T-cell (primary cell): ENCODE results near the gene CHST2. TPM values are rescaled to one million over a fixed set of nuclear protein-coding genes. Genes with fewer than 3 reads are reported as not detected.
A peak's percentile ranks its signal among the peaks of the same experiment; 100 is the strongest.

Experiments used
- ATAC-seq, 4 experiments: fragments of 200-7000 bp in 3 of 4; fragments of 150-1000 bp in 1 of 4; cut with Tn5 transposase; replicated peaks in 1 of 4; 1 replicate in 3 of 4; 2 replicates in 1 of 4; pipeline ENCODE4 v1.10.0; 2021; ENCODE audit warnings: moderate library complexity in 3 of 4, mild to moderate bottlenecking in 2 of 4, moderate number of reproducible peaks in 1 of 4
- CTCF ChIA-PET, 2 donors: fragments of 300-600 bp; sonication (Branson Sonifier 250); formaldehyde crosslinking; loops; one replicate each; lab custom pipeline; 2022; ENCODE audit warnings: antibody characterized with exemption in 2 of 2; lab: Charles Lee
- POLR2A ChIA-PET, 2 donors: fragments of 300-600 bp; sonication (Branson Sonifier 250); formaldehyde crosslinking; loops; one replicate each; lab custom pipeline; 2022; ENCODE audit warnings: antibody characterized with exemption in 2 of 2; lab: Charles Lee
- DNase-seq, 35 experiments: peaks; one replicate each; pipeline versions ENCODE4 v3.0.0 to v3.0.0-alpha.2; 2013 to 2023
- H3K27ac ChIP-seq: one replicate; pipeline ENCODE4 v1.5.1; 2013; ENCODE audit warnings: low read length
- H3K27me3 ChIP-seq, 2 experiments: replicated peaks in 1 of 2; 1 replicate in 1 of 2; 2 replicates in 1 of 2; pipeline versions ENCODE4 v1.6.1 to v1.7.0; 2013; ENCODE audit warnings: low read length in 1 of 2, mixed read lengths in 1 of 2; ENCODE audit not compliant: control insufficient read depth in 2 of 2, insufficient read depth in 2 of 2; ENCODE audit errors: extremely low read depth in 1 of 2
- H3K36me3 ChIP-seq, 2 donors: 1 replicate in 1 of 2; 2 replicates in 1 of 2; pipeline versions ENCODE4 v1.6.1 to v1.7.0; 2013; ENCODE audit warnings: low read length in 1 of 2; ENCODE audit not compliant: control insufficient read depth in 2 of 2, insufficient read depth in 1 of 2; ENCODE audit errors: extremely low read depth in 1 of 2
- H3K4me1 ChIP-seq, 2 experiments: 1 replicate in 1 of 2; 2 replicates in 1 of 2; pipeline versions ENCODE4 v1.6.1 to v1.7.0; 2013; ENCODE audit warnings: low read length in 2 of 2, mixed read lengths in 1 of 2; ENCODE audit not compliant: insufficient read depth in 2 of 2, control insufficient read depth in 1 of 2; ENCODE audit errors: extremely low read depth in 1 of 2
- H3K4me3 ChIP-seq, 2 donors: 1 replicate in 1 of 2; 2 replicates in 1 of 2; pipeline versions ENCODE4 v1.5.1 to v1.7.0; 2013; ENCODE audit warnings: mild to moderate bottlenecking in 2 of 2, low read length in 1 of 2, moderate library complexity in 1 of 2; ENCODE audit not compliant: control insufficient read depth in 1 of 2; ENCODE audit errors: extremely low read depth in 1 of 2
- H3K9me3 ChIP-seq: 2 replicates; pipeline ENCODE4 v1.7.0; 2013
- H3K27ac Mint-ChIP-seq, 2 donors: one replicate each; pipeline ENCODE4 v1.8.0; 2020 to 2021; ENCODE audit warnings: mild to moderate bottlenecking in 2 of 2, mixed read lengths in 2 of 2
- H3K27me3 Mint-ChIP-seq, 2 donors: one replicate each; pipeline ENCODE4 v1.8.0; 2021 to 2022; ENCODE audit warnings: mixed read lengths in 2 of 2
- H3K36me3 Mint-ChIP-seq: one replicate; pipeline ENCODE4 v1.8.0; 2021; ENCODE audit warnings: mixed read lengths
- H3K4me1 Mint-ChIP-seq, 3 donors: one replicate each; pipeline ENCODE4 v1.8.0; 2020 to 2022; ENCODE audit warnings: mixed read lengths in 3 of 3, mild to moderate bottlenecking in 1 of 3
- H3K4me3 Mint-ChIP-seq, 3 donors: one replicate each; pipeline ENCODE4 v1.8.0; 2020 to 2022; ENCODE audit warnings: mild to moderate bottlenecking in 3 of 3, mixed read lengths in 3 of 3, moderate library complexity in 3 of 3
- H3K9me3 Mint-ChIP-seq, 3 donors: one replicate each; pipeline ENCODE4 v1.8.0; 2020 to 2022; ENCODE audit warnings: mixed read lengths in 3 of 3
- WGBS: methylation state at CpG from one replicate; pipeline ENCODE4 v1.1.5; 2013; ENCODE audit warnings: missing lambda C conversion rate; ENCODE audit not compliant: insufficient coverage; 5-methylcytosine and 5-hydroxymethylcytosine counted together
- total RNA-seq, 35 experiments: library from RNA in 6 of 35; stranded (reverse) in 6 of 35; fragments of 120-200 nt in 1 of 35; gene quantifications; one replicate each; pipeline versions ENCODE4 v1.2.1 to v1.2.4 and lab custom pipeline; 2013 to 2026

Gene CHST2
- total RNA-seq, 5 donors from 2014 or later (not counting 1 experiment from before 2014, with no cell fraction given) = 1.7 to 5.6 (median 4.4) TPM

DNA sequence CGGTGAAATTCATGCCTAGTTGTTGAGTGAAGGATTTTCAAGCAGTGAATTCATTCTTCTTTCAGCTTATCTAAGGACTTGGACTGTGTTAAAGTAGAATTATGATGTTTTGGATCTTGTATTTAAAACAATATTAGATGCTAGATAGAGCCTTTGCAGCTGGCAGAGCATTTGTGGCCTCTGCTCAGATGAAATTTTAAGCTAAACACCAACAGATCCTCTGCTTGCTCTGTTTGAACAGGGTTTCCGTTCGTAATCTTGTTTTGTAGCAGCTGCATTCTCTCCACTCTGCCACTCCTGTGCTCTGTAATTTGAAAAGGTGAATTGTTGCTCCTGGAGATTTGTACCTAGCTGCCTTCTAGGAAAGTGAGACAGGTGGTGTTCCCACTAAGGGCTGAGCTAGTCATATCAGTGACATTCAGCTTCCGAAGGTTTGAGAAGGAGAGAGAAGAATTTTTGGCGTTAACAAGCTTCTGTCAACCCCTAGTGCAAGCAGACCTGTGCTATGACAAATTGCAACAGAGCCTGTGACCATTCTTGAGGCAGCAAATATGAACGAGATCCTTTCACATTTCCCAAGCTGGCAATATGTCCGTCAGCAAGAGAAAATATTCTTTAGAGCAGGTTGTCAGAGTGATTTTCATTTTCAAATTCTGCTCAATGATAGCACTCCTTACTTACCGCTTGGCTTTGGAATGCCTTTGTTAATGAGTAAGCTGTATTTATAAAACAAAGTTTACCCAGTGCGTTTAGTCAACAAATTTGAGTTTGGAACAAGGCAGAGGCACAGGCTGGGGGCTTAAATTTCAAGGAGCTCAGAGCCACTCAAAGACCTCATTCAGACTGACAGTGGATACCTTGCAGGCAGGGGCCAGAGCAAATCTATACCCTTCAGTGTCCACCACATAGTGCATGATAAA lies 5.3 kb downstream of the CHST2 start:
- H3K4me1 ChIP-seq = peaks cover 21 to 24% of the 10 kb centered on the region in 2 experiments
- Mint-ChIP-seq H3K27ac (peak overlapping the region; percentile 74 to 93), H3K4me3 (peak overlapping the region; percentile 18 to 70 (median 25)), H3K9me3 (no peaks in the 10 kb centered on the region), H3K36me3 (no peaks in the 10 kb centered on the region), H3K27me3 (no peaks in the 10 kb centered on the region), H3K4me1 (peaks cover 43 to 65% (median 43%) of the 10 kb centered on the region in 3 donors)
- no peak overlapping the region for H3K27ac ChIP-seq
- ATAC-seq (no peak), DNase-seq (peak in 1 of 35 experiments; percentile 11)
- peak overlapping the region in 1 of 2 donors; percentile 28 for H3K4me3 ChIP-seq
- ChIA-PET CTCF (interaction anchor here in 1 of 2 donors (0.5 kb wide), 1 partner anchor 124 kb away, joined by 3 read pairs; no protein-coding TSS in a partner anchor), POLR2A (no interaction called here)
- H3K9me3 ChIP-seq = no peaks in the 10 kb centered on the region
- H3K27me3 ChIP-seq = peaks cover 0 to 11% of the 10 kb centered on the region in 2 experiments
- no peaks in the 10 kb centered on the region for H3K36me3 ChIP-seq
- no CpG with 5 or more reads among the region's 9 CpGs for WGBS

DNA sequence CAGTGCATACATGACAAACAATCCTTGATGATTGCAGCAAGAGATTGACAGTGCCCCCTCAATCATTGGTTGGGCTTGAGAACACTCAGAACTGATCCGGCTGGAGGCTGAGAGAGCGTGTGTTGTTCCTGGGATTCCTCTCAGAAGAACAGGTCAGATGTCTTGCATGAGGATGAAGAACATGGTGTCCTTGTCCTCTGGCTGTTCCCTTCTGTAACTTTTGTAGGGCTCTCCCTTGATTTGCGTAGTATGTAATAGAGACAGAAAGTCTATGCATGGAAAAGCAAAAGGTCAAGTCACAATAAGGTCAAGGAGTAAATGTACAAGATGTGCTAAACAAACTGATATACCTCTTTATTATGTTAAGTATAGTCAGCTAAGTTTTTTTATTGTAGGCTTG lies 8.2 kb downstream of the CHST2 start:
- peaks cover 0 to 20% of the 10 kb centered on the region in 2 experiments for H3K4me1 ChIP-seq
- no peaks in the 10 kb centered on the region for H3K9me3 ChIP-seq
- POLR2A ChIA-PET = no interaction called here
- H3K27ac ChIP-seq = no peak overlapping the region
- H3K36me3 Mint-ChIP-seq = no peaks in the 10 kb centered on the region
- no peak overlapping the region for H3K4me3 Mint-ChIP-seq
- H3K4me3 ChIP-seq = no peak overlapping the region
- 100% methylated on average over 2 of the region's 3 CpGs for WGBS
- H3K36me3 ChIP-seq = peaks cover 0 to 5% of the 10 kb centered on the region in 2 donors
- H3K27me3 Mint-ChIP-seq = no peaks in the 10 kb centered on the region
- peaks cover 32 to 57% (median 33%) of the 10 kb centered on the region in 3 donors for H3K4me1 Mint-ChIP-seq
- no peak for ATAC-seq
- peak overlapping the region in 1 of 2 donors; percentile 24 for H3K27ac Mint-ChIP-seq
- H3K9me3 Mint-ChIP-seq = no peaks in the 10 kb centered on the region
- H3K27me3 ChIP-seq = no peaks in the 10 kb centered on the region
- CTCF ChIA-PET = no interaction called here
- no peak for DNase-seq

DNA sequence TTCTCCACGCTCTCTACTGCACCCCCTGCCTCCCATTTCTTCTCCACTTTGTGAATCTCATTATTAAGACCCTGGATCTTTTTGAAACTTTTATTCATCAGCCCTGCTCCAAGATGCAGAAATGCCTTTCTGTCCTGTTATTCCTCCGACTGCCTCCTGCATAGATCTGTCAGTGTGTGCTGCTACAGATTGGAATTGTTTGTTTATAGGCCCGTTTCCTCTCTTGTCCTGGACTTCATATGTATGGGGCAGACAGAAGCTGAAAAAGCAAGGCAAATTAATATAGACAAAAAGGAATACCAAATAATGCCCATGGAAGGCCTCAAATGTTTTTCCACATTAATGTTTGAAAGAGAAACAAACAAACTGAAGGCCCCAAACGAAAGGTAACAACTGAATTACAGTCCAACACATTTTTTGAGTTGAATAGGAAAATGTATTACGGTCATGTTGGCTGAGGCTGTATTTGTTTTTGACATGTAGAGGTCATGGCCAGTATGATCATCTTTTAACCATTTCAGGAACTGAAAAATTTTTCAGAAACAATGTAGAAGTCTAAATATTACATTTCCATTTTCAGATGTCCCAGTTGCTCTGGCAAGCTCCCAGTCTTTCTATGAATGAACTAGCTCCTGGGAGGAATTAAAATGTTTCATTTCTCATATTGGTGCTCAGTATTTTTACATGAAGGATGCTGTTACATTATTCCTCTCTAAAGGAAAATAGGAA lies 8.8 kb downstream of the CHST2 start:
- ATAC-seq = no peak
- peaks cover 28 to 57% (median 29%) of the 10 kb centered on the region in 3 donors for H3K4me1 Mint-ChIP-seq
- WGBS = 100% methylated on average over 1 of the region's 5 CpGs

GRCh38 chr3:143132246-143132980 lies 12.8 kb downstream of the CHST2 start:
- Mint-ChIP-seq H3K9me3 (no peaks in the 10 kb centered on the region), H3K36me3 (no peaks in the 10 kb centered on the region), H3K27ac (no peak overlapping the region), H3K4me1 (peaks cover 3 to 27% (median 5%) of the 10 kb centered on the region in 3 donors), H3K4me3 (no peak overlapping the region), H3K27me3 (no peaks in the 10 kb centered on the region)
- no peaks in the 10 kb centered on the region for H3K27me3 ChIP-seq
- ATAC-seq (no peak), DNase-seq (no peak)
- no peak overlapping the region for H3K4me3 ChIP-seq
- H3K36me3 ChIP-seq = peaks cover 0 to 8% of the 10 kb centered on the region in 2 donors
- POLR2A ChIA-PET = no interaction called here
- CTCF ChIA-PET = interaction anchor here in 1 of 2 donors (0.8 kb wide), 1 partner anchor 215 kb away, joined by 3 read pairs; no protein-coding TSS in a partner anchor
- H3K27ac ChIP-seq = no peak overlapping the region
- no peaks in the 10 kb centered on the region for H3K9me3 ChIP-seq
- H3K4me1 ChIP-seq = peaks cover 0 to 10% of the 10 kb centered on the region in 2 experiments
- WGBS = 50% methylated on average over 1 of the region's 3 CpGs

More for the DNA sequence above, 8.8 kb downstream of the CHST2 start:
- no peaks in the 10 kb centered on the region for H3K9me3 ChIP-seq
- H3K27me3 Mint-ChIP-seq = no peaks in the 10 kb centered on the region
- ChIA-PET CTCF (no interaction called here), POLR2A (no interaction called here)
- peaks cover 0 to 21% of the 10 kb centered on the region in 2 experiments for H3K4me1 ChIP-seq
- no peak overlapping the region for H3K27ac ChIP-seq
- no peak for DNase-seq
- no peaks in the 10 kb centered on the region for H3K9me3 Mint-ChIP-seq
- no peak overlapping the region for H3K4me3 Mint-ChIP-seq
- H3K27ac Mint-ChIP-seq = peak overlapping the region in 1 of 2 donors; percentile 24
- no peaks in the 10 kb centered on the region for H3K27me3 ChIP-seq
- H3K36me3 Mint-ChIP-seq = no peaks in the 10 kb centered on the region
- H3K36me3 ChIP-seq = peaks cover 0 to 8% of the 10 kb centered on the region in 2 donors
- H3K4me3 ChIP-seq = no peak overlapping the region

DNA sequence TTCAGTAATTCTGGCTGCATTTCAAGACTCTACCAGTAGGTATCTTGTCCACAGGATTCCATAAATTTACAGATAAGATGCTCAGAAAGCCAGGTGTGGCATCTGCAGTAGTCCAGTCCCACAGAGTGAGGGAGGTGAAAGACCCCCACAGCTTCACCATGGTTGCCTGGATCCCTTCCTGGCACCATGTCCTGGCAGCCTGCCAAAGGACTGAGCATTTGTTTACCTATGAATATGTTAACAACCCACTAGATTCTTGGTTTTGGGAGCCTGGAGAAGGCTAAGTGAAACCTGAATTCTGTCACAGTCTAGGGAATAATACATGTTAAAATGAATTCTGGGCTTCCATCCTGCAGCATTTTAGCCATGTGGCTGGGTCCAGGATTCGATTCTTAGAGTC lies 14.9 kb downstream of the CHST2 start:
- ChIA-PET POLR2A (no interaction called here), CTCF (interaction anchor here in 1 of 2 donors (0.5 to 0.8 kb wide), 2 partner anchors 11 to 639 kb away, joined by 3 to 4 read pairs; no protein-coding TSS in a partner anchor)
- ATAC-seq = no peak
- Histone ChIP-seq H3K36me3 (peaks cover 0 to 8% of the 10 kb centered on the region in 2 donors), H3K4me3 (no peak overlapping the region), H3K27ac (no peak overlapping the region), H3K27me3 (no peaks in the 10 kb centered on the region), H3K9me3 (no peaks in the 10 kb centered on the region), H3K4me1 (peaks cover 0 to 5% of the 10 kb centered on the region in 2 experiments)
- H3K27ac Mint-ChIP-seq = no peak overlapping the region
- H3K9me3 Mint-ChIP-seq = no peaks in the 10 kb centered on the region
- H3K36me3 Mint-ChIP-seq = no peaks in the 10 kb centered on the region
- H3K4me3 Mint-ChIP-seq = no peak overlapping the region
- no peaks in the 10 kb centered on the region for H3K27me3 Mint-ChIP-seq
- no peak for DNase-seq
- no CpG with 5 or more reads among the region's 1 CpG for WGBS
- peaks cover 3 to 15% (median 5%) of the 10 kb centered on the region in 3 donors for H3K4me1 Mint-ChIP-seq
